K562 (cell line): ENCODE results near the gene CACNA2D3. TPM values are rescaled to one million over a fixed set of nuclear protein-coding genes. Genes with fewer than 3 reads are reported as not detected.

ENCODE experiments used
- ATAC-seq: fragments of 200-7000 bp; cut with Tn5 transposase; 3 replicates; pipeline ENCODE4 v1.9.1; 2020; ENCODE audit warnings: moderate library complexity
- BruUV-seq: library from RNA; stranded (reverse); fragments of 400-500 nt; replicated peaks from 2 replicates; lab custom pipeline; 2021; lab: Mats Ljungman, UMichigan
- CTCF ChIA-PET: fragments of 300-600 bp; formaldehyde crosslinking; extraction: SDS; loops from one replicate; lab custom pipeline; 2021; ENCODE audit warnings: low intra/inter-chr PET ratio; lab: Yijun Ruan, JAX
- POLR2A ChIA-PET: fragments of 300-600, 350-650 bp; sonication (Branson Sonifier 250); formaldehyde crosslinking; extraction: SDS; loops from one replicate; lab custom pipeline; 2021; ENCODE audit warnings: antibody characterized with exemption, inconsistent platforms; lab: Yijun Ruan, JAX
- DNase-seq, 4 experiments: peaks; one replicate each; pipeline versions ENCODE4 v3.0.0 to v3.0.0-alpha.2; 2011 to 2018; ENCODE audit warnings: low spot score in 3 of 4, mixed read lengths in 3 of 4; ENCODE audit errors: extremely low read depth in 1 of 4
- FAIRE-seq: peaks from 2 replicates; lab custom pipeline; 2011; peaks lifted over from hg19 to GRCh38; lab: Jason Lieb, UNC
- H2AFZ ChIP-seq: 2 replicates; pipeline ENCODE4 v1.6.0; 2011; ENCODE audit warnings: low read depth, low read length, control low read depth, inconsistent platforms
- H3K27ac ChIP-seq: fragments of 200-600 bp; 3 replicates; pipeline ENCODE4 v1.8.0; 2011; ENCODE audit warnings: low read depth, mild to moderate bottlenecking, control low read depth, inconsistent platforms, low read length, moderate library complexity, mixed read lengths; ENCODE audit errors: extremely low read depth
- H3K27me3 ChIP-seq, 2 experiments: fragments of 300-600 bp in 1 of 2; 2 replicates in 1 of 2; 3 replicates in 1 of 2; pipeline versions ENCODE4 v1.6.0 to v1.8.0; 2011; ENCODE audit warnings: inconsistent platforms in 2 of 2, low read length in 2 of 2, mild to moderate bottlenecking in 1 of 2, mixed read lengths in 1 of 2, moderate library complexity in 1 of 2; ENCODE audit not compliant: control insufficient read depth in 2 of 2, insufficient read depth in 2 of 2
- H3K36me3 ChIP-seq: fragments of 300-600 bp; 3 replicates; pipeline ENCODE4 v1.8.0; 2011; ENCODE audit warnings: mild to moderate bottlenecking, low read length, inconsistent platforms; ENCODE audit not compliant: control insufficient read depth, insufficient read depth
- H3K4me1 ChIP-seq, 2 experiments: fragments of 200-600 bp in 1 of 2; replicated peaks in 1 of 2; 2 replicates in 1 of 2; 3 replicates in 1 of 2; pipeline versions ENCODE4 v1.5.1 to v1.8.0; 2011; ENCODE audit warnings: inconsistent platforms in 2 of 2, low read length in 2 of 2, mild to moderate bottlenecking in 1 of 2, mixed read lengths in 1 of 2, moderate library complexity in 1 of 2; ENCODE audit not compliant: control insufficient read depth in 2 of 2, insufficient read depth in 2 of 2
- H3K4me2 ChIP-seq: 2 replicates; pipeline ENCODE4 v1.6.1; 2011; ENCODE audit warnings: low read length, control low read depth, inconsistent platforms, mixed read lengths; ENCODE audit not compliant: insufficient read depth
- H3K4me3 ChIP-seq: fragments of 200-600 bp; sonication (generic), shearing (Covaris generic); 2 replicates; pipeline ENCODE4 v1.5.1; 2016; ENCODE audit warnings: control low read depth, inconsistent platforms
- H3K79me2 ChIP-seq: fragments of 200-600 bp; 3 replicates; pipeline ENCODE4 v1.8.0; 2011; ENCODE audit warnings: low read length, inconsistent platforms; ENCODE audit not compliant: control insufficient read depth, insufficient read depth
- H3K9ac ChIP-seq, 2 experiments: 2 replicates each; pipeline versions ENCODE4 v1.6.0 to v1.6.1; 2011; ENCODE audit warnings: low read depth in 2 of 2, low read length in 2 of 2, control low read depth in 1 of 2, inconsistent platforms in 1 of 2, mild to moderate bottlenecking in 1 of 2, mixed read lengths in 1 of 2; ENCODE audit not compliant: insufficient read depth in 1 of 2
- H3K9me1 ChIP-seq: one replicate; pipeline ENCODE4 v1.6.0; 2011; ENCODE audit warnings: inconsistent platforms, mild to moderate bottlenecking, low read length, moderate library complexity; ENCODE audit not compliant: control insufficient read depth, insufficient read depth
- H3K9me3 ChIP-seq: replicated peaks from 2 replicates; pipeline ENCODE4 v1.5.1; 2011; ENCODE audit warnings: low read depth, low read length, inconsistent platforms; ENCODE audit not compliant: control insufficient read depth, insufficient read depth
- H4K20me1 ChIP-seq: replicated peaks from 2 replicates; pipeline ENCODE4 v1.6.1; 2011; ENCODE audit warnings: low read length, inconsistent platforms, mixed read lengths; ENCODE audit not compliant: control insufficient read depth, insufficient read depth
- CBX3 ChIP-seq, 2 experiments: IDR thresholded peaks; 1 replicate in 1 of 2; 2 replicates in 1 of 2; pipeline ENCODE4 v1.6.1; 2012; ENCODE audit warnings: inconsistent platforms in 2 of 2, low read length in 2 of 2, borderline replicate concordance in 1 of 2, control low read depth in 1 of 2
- CBX8 ChIP-seq: fragments of 200-600 bp; sonication (generic); IDR thresholded peaks from 2 replicates; pipeline ENCODE4 v1.6.1; 2012; ENCODE audit warnings: borderline replicate concordance, mixed run types, low read depth, mild to moderate bottlenecking, moderate library complexity, mixed read lengths, low read length, control low read depth, inconsistent platforms; ENCODE audit not compliant: poor library complexity, severe bottlenecking; ENCODE audit errors: extremely low read depth
- COPS2 ChIP-seq: fragments of 450-650 bp; conservative IDR thresholded peaks from 2 replicates; pipeline ENCODE4 v1.6.1; 2016; ENCODE audit warnings: mild to moderate bottlenecking, moderate library complexity
- CREBBP ChIP-seq: IDR thresholded peaks from one replicate; pipeline ENCODE4 v1.6.1; 2012; ENCODE audit warnings: low read depth, mild to moderate bottlenecking, control low read depth, inconsistent platforms, low read length
- FOXP4 ChIP-seq: sonication (generic); formaldehyde crosslinking; IDR thresholded peaks from 2 replicates; pipeline ENCODE4 v1.8.0; 2022; ENCODE audit warnings: mild to moderate bottlenecking, missing genetic modification reagents, borderline replicate concordance
- MTF1 ChIP-seq: fragments of 250-450 bp; sonication (Bioruptor Pico); IDR thresholded peaks from 2 replicates; pipeline ENCODE4 v1.9.0; 2021; ENCODE audit warnings: moderate library complexity, mild to moderate bottlenecking, inconsistent platforms, borderline replicate concordance
- NCOA6 ChIP-seq: fragments of 450-650 bp; IDR thresholded peaks from 2 replicates; pipeline ENCODE4 v1.6.1; 2017; ENCODE audit warnings: mild to moderate bottlenecking
- NR4A1 ChIP-seq, 2 experiments: fragments of 250-450 bp in 1 of 2; fragments of 450-650 bp in 1 of 2; sonication (Bioruptor Pico) in 1 of 2; IDR thresholded peaks; 2 replicates each; pipeline versions ENCODE4 v1.4.0 to v1.6.1; 2016 to 2020; ENCODE audit warnings: mild to moderate bottlenecking in 2 of 2, missing compliant biosample characterization in 1 of 2, missing genetic modification characterization in 1 of 2, moderate library complexity in 1 of 2
- POLR3G ChIP-seq: IDR thresholded peaks from 2 replicates; pipeline ENCODE4 v1.6.1; 2011; ENCODE audit not compliant: insufficient read length, insufficient replicate concordance; ENCODE audit errors: extremely low read depth
- RBM22 ChIP-seq: fragments of 200-400 bp; formaldehyde crosslinking; IDR thresholded peaks from 2 replicates; pipeline ENCODE4 v1.6.1; 2018; ENCODE audit warnings: low read length, low read depth; ENCODE audit not compliant: poor library complexity, severe bottlenecking
- SREBF2 ChIP-seq: sonication (generic); formaldehyde crosslinking; IDR thresholded peaks from 2 replicates; pipeline ENCODE4 v1.4.0; 2020; ENCODE audit warnings: mild to moderate bottlenecking, missing genetic modification reagents
- SUPT5H ChIP-seq: fragments of 450-650 bp; IDR thresholded peaks from 2 replicates; pipeline ENCODE4 v1.6.1; 2016
- ZBTB43 ChIP-seq: sonication (generic); formaldehyde crosslinking; IDR thresholded peaks from 2 replicates; pipeline ENCODE4 v1.8.0; 2023; ENCODE audit warnings: mild to moderate bottlenecking, missing genetic modification reagents
- ZNF354B ChIP-seq: fragments of 250-450 bp; sonication (Bioruptor Pico); IDR thresholded peaks from 2 replicates; pipeline ENCODE4 v1.4.0; 2020
- ZNF398 ChIP-seq: fragments of 250-450 bp; sonication (Bioruptor Pico); IDR thresholded peaks from 2 replicates; pipeline ENCODE4 v1.8.0; 2021; ENCODE audit warnings: moderate library complexity, mild to moderate bottlenecking, inconsistent platforms
- ZNF436 ChIP-seq: fragments of 250-450, 450-650 bp; sonication (Bioruptor Pico); formaldehyde crosslinking; IDR thresholded peaks from 2 replicates; pipeline ENCODE4 v1.7.0; 2020; ENCODE audit warnings: mild to moderate bottlenecking
- ZNF586 ChIP-seq: fragments of 450-650 bp; formaldehyde crosslinking; conservative IDR thresholded peaks from 2 replicates; pipeline ENCODE4 v1.4.0; 2020; ENCODE audit warnings: mild to moderate bottlenecking, moderate library complexity
- ZNF699 ChIP-seq: fragments of 250-450 bp; sonication (Bioruptor Pico); IDR thresholded peaks from 2 replicates; pipeline ENCODE4 v1.8.0; 2021; ENCODE audit warnings: mild to moderate bottlenecking, moderate library complexity; ENCODE audit not compliant: insufficient replicate concordance
- ZSCAN29 ChIP-seq: fragments of 450-650 bp; IDR thresholded peaks from 2 replicates; pipeline ENCODE4 v1.6.1; 2017
- WGBS: fragments of 100-300 bp; shearing (Covaris generic); methylation state at CpG from one replicate; pipeline ENCODE4 v1.1.6; 2016; ENCODE audit warnings: low coverage, mixed read lengths; ENCODE audit not compliant: insufficient coverage; ENCODE audit errors: missing lambda C conversion rate; 5-methylcytosine and 5-hydroxymethylcytosine counted together
- in situ Hi-C: fragments of 300-500 bp; cut with MboI; formaldehyde crosslinking; loops from 4 replicates; pipeline ENCODE4 v1.15.0; 2018; ENCODE audit warnings: inconsistent platforms, mixed read lengths
- intact Hi-C: fragments of 100-400 bp; cut with micrococcal nuclease; formaldehyde crosslinking; loops from 2 replicates; pipeline ENCODE4 v1.14.2; 2022
- polyA plus RNA-seq, 8 experiments: library from polyadenylated mRNA; depleted of rRNA in 4 of 8; stranded (reverse) in 5 of 8; unstranded in 3 of 8; fragments of >200 nt; fragmentation: Nextera tagmentation in 2 of 8; fragmentation: Illumina TruSeq in 1 of 8; extraction: Ambion mirVana in 2 of 8; extraction: Trizol in 1 of 8; gene quantifications; 2 replicates each; pipeline versions ENCODE4 v1.2.1 to v1.2.3, GENCODE V29; 2011 to 2014; ENCODE audit warnings: inconsistent platforms in 1 of 8, missing spikeins in 1 of 8
- total RNA-seq, 7 experiments: library from RNA; depleted of rRNA in 6 of 7; stranded (reverse); fragments of >200 nt in 6 of 7; fragmentation: Illumina TruSeq in 2 of 7; extraction: Trizol in 2 of 7; gene quantifications; 2 replicates each; pipeline versions ENCODE4 v1.2.1 to v1.2.3, GENCODE V29; 2011 to 2021; ENCODE audit warnings: low replicate concordance in 1 of 7

The CACNA2D3 gene
- total and polyA plus RNA-seq, 9 of the 15 experiments (the other 6 are each of a cell fraction or from before 2014, with no cell fraction given) = 0.01 TPM; not detected in 8

GRCh38 chr3:54746722-54747121, 624.4 kb downstream of the CACNA2D3 start:
- WGBS = 0% methylated on average over 1 of the region's 1 CpG
- BruUV-seq = no TSS peak
- intact Hi-C loops (no loop called here), in situ Hi-C loops (no loop called here)
- TF ChIP-seq POLR3G (no peak), SREBF2 (no peak), ZBTB43 (CRISPR knock-in tag) (no peak), CREBBP (no peak), NR4A1 (CRISPR knock-in tag; IDR thresholded peaks at IDR 0.05) (no peak), NR4A1 (tag; IDR thresholded peaks at IDR 0.05) (no peak), RBM22 (no peak), MTF1 (no peak), NCOA6 (no peak), ZNF398 (CRISPR knock-in tag) (no peak), CBX8 (no peak), ZNF436 (no peak), COPS2 (no peak), SUPT5H (no peak), FOXP4 (CRISPR knock-in tag) (no peak), ZNF354B (CRISPR knock-in tag) (no peak), ZNF699 (no peak), CBX3 (IDR thresholded peaks at IDR 0.05; ENCODE audit: borderline replicate concordance in 1 of 2, low read length in 2 of 2) (no peak), ZSCAN29 (no peak), ZNF586 (no peak)
- no peaks in the 10 kb centered on the region for H4K20me1 ChIP-seq
- H3K36me3 ChIP-seq = no peaks in the 10 kb centered on the region
- no peak for DNase-seq
- ATAC-seq = no peak
- no peak overlapping the region for H3K4me3 ChIP-seq
- no peak overlapping the region for H2AFZ ChIP-seq
- ChIA-PET CTCF (no interaction called here), POLR2A (no interaction called here)
- FAIRE-seq = no peak
- no peak overlapping the region for H3K4me2 ChIP-seq
- no peaks in the 10 kb centered on the region for H3K4me1 ChIP-seq
- H3K27ac ChIP-seq = no peak overlapping the region
- H3K79me2 ChIP-seq = no peaks in the 10 kb centered on the region
- H3K9ac ChIP-seq = no peak overlapping the region
- no peaks in the 10 kb centered on the region for H3K27me3 ChIP-seq
- H3K9me1 ChIP-seq = no peaks in the 10 kb centered on the region
- H3K9me3 ChIP-seq = no peaks in the 10 kb centered on the region
